Measurements from ENCODE around the gene ETV5. TPM values are rescaled to one million over a fixed set of nuclear protein-coding genes. Genes with fewer than 3 reads are reported as not detected.

ETV5 gene
- total RNA-seq, 1 donor from 2014 or later = 42.2 TPM

DNA sequence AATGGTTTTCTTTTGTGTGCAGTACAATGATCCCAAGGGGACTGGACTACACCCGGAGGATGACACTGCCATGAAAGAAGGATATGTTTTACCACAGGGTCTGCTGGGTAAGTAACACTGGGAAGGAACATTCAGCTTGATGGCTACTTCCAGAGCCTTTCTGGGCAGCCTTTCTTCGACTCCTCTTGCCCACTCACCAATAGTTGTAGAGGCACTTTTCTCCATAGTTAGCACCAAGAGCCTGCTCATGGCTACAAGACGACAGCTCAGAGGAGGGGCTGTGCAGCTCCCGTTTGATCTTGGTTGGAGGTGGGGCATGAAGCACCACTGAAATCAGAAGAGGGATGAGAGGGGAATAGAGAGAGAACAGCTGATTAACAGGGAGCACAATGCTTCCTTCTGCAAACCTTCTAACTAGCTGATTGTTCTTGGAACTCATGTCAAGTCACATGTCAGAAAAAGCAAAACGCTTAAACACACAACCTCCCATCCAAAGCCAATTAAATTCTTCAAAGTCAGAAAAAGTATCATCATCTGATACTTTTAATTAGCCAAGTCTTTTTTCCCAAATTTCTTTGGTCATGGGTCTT lies 27.9 kb downstream of the ETV5 start:
- Mint-ChIP-seq H3K4me1 (ENCODE audit: unreplicated experiment) (peaks cover 4% of the 10 kb centered on the region), H3K36me3 (peaks cover 15% of the 10 kb centered on the region), H3K27me3 (no peaks in the 10 kb centered on the region), H3K9me3 (no peaks in the 10 kb centered on the region), H3K27ac (no peak overlapping the region), H3K4me3 (no peak overlapping the region)
- DNase-seq (ENCODE audit: extremely low spot score, unreplicated experiment) = no peak
- TF ChIP-seq CTCF (conservative IDR thresholded peaks at IDR 0.05) = no peak

DNA sequence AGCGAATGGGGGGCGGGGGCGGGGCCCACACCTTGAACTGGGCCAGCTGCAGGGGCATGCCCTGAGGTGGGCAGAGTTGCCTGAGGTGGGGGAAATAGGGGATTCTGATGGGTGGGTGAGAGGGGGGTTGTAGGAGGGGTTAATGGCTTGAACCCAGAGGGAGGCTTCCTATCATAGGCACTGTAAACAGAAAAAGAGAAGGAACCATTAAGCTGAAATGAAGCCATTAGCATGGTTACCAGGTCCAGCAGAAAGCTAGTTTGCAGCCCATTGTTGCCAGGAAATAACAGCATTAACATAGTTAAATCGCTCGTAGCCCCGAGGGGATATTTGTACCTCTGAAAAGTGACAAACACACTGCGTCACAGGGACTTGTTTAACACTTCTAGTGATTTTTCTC lies 29.0 kb downstream of the ETV5 start:
- no peak for TF ChIP-seq CTCF (conservative IDR thresholded peaks at IDR 0.05)
- DNase-seq (ENCODE audit: extremely low spot score, unreplicated experiment) = no peak
- Mint-ChIP-seq H3K27ac (no peak overlapping the region), H3K9me3 (peaks cover 8% of the 10 kb centered on the region), H3K36me3 (peaks cover 24% of the 10 kb centered on the region), H3K4me1 (ENCODE audit: unreplicated experiment) (peaks cover 4% of the 10 kb centered on the region), H3K27me3 (no peaks in the 10 kb centered on the region), H3K4me3 (no peak overlapping the region)

- Mint-ChIP-seq H3K9me3 (peaks cover 9% of the 10 kb centered on the region), H3K4me1 (ENCODE audit: unreplicated experiment) (peaks cover 4% of the 10 kb centered on the region), H3K4me3 (no peak overlapping the region), H3K27me3 (no peaks in the 10 kb centered on the region), H3K27ac (no peak overlapping the region), H3K36me3 (peaks cover 30% of the 10 kb centered on the region)
- TF ChIP-seq CTCF (conservative IDR thresholded peaks at IDR 0.05) = no peak
- no peak for DNase-seq (ENCODE audit: extremely low spot score, unreplicated experiment)
These were observed 31.4 kb downstream of the ETV5 start for GRCh38 chr3:186077466-186077865.

GRCh38 chr3:186075931-186076567 lies 32.8 kb downstream of the ETV5 start:
- no peak for TF ChIP-seq CTCF (conservative IDR thresholded peaks at IDR 0.05)
- Mint-ChIP-seq H3K4me3 (no peak overlapping the region), H3K36me3 (peaks cover 37% of the 10 kb centered on the region), H3K9me3 (peaks cover 9% of the 10 kb centered on the region), H3K4me1 (ENCODE audit: unreplicated experiment) (peaks cover 10% of the 10 kb centered on the region), H3K27ac (peak overlapping the region; percentile 57), H3K27me3 (no peaks in the 10 kb centered on the region)
- DNase-seq (ENCODE audit: extremely low spot score, unreplicated experiment) = no peak

DNA sequence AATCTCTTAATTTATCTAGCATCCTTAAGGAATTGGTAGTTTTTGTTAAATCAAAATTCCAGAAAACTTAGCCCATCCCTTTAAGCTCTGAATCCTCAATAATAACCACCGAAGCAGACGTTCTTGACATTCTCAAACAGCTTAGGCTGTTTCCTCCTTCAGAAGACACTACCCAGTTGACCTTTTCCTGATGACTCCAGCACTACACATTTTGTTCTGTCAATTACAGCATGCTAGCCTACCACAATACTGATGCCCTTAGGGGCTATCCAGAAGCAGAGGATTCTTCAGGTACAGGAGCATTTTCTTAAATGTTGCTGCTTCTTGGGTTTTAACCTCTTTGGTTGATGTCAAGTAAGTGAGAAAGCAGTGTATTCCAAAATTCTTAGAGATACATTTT lies 33.4 kb downstream of the ETV5 start:
- H3K9me3 Mint-ChIP-seq = peaks cover 9% of the 10 kb centered on the region
- no peak overlapping the region for H3K4me3 Mint-ChIP-seq
- peaks cover 37% of the 10 kb centered on the region for H3K36me3 Mint-ChIP-seq
- TF ChIP-seq CTCF (conservative IDR thresholded peaks at IDR 0.05) = no peak
- H3K27ac Mint-ChIP-seq = peak overlapping the region; percentile 57
- peaks cover 14% of the 10 kb centered on the region for H3K4me1 Mint-ChIP-seq (ENCODE audit: unreplicated experiment)
- DNase-seq (ENCODE audit: extremely low spot score, unreplicated experiment) = no peak
- H3K27me3 Mint-ChIP-seq = no peaks in the 10 kb centered on the region
